HG02610 (cell line): ENCODE measurements around the gene NAXD.
"Not testable (repeated sequence)": the region's sequence is repeated elsewhere in the genome, so short reads cannot be mapped to it uniquely, and the experiment has no call there.

Experiments used
- ATAC-seq: cut with Tn5 transposase; IDR thresholded peaks from one replicate; pipeline ENCODE4 v1.9.1; 2021; ENCODE audit warnings: mild to moderate bottlenecking, moderate library complexity; ENCODE audit not compliant: unreplicated experiment

Gene NAXD

DNA sequence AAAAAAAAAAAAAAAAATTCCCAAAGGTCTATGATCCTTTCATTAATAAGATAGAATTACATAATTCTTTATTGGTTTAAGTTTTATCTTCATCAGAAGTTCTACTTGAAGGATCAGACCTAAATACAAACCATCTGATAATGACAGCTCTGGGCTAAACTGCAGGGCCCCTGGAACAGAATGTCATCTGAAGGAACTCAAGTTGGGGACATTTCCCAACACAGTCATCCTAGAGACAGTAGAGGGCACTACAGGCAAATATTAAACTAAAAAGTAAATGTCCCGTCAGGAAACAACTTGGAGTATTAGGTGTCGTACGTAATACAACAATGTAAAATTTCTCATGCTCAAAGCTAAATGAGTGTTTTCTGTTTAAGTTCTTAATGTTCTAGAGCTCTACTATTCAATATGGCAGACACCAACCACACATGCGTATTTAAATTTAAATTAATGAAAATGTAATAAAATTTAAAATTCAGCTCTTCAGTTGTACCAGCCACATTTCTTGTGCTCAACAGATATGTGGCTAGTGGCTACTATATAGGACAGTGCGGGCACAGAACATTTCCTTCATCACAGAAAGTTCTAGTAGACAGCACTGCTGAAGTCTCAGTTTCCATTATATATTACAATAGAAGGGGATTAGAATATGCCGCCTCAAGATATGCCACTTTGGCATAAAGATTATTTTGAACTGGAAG, 21.8 kb upstream of the NAXD start:
- ATAC-seq, result peak; percentile 80

DNA sequence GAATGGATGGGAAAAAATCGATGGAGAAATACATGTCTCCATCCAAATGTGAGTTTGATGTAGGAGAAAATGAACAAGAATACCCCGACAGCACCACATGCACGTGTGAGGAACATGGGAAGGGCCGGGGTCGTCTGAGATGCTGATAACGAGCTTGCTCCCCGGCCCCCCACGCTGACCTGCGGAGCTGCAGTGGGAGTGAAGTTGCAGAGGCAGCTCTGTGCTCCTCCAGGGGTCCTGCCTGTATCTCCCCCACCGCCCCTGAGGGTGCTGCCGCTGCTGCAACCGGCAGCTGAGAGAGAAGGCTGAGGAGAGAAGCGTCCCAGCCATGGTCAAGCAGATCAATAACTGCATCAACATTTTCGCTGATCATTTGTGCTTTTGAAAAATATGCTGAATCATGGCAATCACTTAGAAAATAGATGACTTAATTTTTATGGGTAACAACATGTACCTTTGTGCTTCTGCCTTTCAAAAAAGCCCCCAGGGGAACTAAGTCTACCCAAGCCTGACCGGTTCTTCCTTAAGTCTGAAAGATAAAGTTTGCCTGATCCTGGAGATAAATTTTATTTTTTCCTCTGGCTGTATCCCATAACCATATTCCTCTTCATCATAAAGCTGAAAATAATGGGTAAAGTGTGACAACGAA, 18.2 kb upstream of the NAXD start:
- no peak for ATAC-seq

DNA sequence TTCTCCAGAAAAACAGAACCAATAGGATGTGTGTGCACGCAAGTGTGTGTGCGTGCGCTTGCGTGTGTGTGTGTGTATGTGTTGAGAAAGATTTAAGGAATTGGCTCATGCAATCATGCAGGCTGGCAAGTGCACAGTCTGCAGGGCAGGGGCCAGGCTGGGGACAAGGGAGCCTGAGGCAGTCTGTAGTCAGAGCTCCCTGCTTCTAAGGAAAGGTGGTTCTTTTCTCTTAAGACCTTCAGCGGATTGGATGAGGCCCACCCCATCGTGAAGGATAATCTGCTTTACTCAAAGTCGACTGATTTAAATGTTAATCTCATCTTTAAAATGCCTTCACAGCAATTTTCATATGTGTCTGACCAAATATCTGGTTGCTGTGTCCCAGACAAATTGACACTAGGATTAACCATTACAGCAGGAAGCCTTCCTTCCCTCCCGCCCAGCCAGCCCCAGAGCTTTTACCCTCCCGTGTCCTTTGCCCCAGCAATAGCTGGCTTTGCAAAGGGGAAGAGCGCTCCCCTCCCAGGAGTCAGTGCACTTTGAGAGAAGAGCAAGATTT, 15.0 kb upstream of the NAXD start:
- no peak for ATAC-seq

DNA sequence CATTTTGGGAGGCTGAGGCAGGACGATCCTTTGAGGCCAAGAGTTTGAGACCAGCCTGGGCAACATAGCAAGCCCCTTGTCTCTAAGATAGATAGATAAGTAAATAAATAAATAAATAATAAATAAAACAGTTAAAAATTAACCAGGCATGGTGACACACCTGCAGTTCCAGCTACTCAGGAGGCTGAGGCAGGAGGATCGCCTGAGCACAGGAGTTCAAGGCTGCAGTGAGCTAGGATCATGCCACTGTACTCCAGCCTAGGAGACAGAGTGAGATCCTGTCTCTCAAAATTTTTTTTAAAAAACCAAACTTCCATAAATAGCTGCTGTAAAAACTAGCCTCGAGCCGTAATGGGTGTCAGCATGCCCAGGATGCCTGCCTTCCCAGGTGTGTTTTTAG, 14.4 kb upstream of the NAXD start:
- no peak for ATAC-seq

DNA sequence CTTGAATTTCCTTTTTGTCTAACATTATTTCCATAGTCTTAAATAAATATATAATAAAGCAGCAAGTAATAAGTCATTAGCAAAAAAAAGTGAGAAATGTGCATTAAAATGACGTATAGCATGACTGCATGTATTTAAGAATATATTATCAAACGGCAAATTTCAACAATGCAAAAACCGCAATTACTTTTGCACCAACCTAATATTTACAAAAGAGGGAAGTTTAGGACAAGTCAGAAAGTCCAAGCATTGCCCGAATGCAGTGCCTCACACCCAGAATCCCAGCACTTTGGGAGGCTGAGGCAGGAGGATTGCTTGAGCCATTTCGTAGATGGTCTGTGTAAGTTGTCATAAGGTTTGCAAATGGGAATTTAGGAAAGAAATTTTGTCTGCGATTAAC, 10.2 kb upstream of the NAXD start:
- no peak for ATAC-seq

DNA sequence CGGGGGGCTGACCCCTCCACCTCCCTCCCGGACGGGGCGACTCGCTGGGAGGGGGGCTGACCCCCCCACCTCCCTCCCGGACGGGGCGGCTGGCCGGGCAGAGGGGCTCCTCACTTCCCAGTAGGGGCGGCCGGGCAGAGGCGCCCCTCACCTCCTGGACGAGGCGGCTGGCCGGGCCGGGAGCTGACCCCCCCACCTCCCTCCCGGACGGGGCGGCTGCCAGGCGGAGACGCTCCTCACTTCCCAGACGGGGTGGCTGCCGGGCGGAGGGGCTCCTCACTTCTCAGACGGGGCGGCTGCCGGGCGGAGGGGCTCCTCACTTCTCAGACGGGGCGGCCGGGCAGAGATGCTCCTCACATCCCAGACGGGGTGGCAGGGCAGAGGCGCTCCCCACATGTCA, 9.1 kb upstream of the NAXD start:
- not testable (repeated sequence) for ATAC-seq

DNA sequence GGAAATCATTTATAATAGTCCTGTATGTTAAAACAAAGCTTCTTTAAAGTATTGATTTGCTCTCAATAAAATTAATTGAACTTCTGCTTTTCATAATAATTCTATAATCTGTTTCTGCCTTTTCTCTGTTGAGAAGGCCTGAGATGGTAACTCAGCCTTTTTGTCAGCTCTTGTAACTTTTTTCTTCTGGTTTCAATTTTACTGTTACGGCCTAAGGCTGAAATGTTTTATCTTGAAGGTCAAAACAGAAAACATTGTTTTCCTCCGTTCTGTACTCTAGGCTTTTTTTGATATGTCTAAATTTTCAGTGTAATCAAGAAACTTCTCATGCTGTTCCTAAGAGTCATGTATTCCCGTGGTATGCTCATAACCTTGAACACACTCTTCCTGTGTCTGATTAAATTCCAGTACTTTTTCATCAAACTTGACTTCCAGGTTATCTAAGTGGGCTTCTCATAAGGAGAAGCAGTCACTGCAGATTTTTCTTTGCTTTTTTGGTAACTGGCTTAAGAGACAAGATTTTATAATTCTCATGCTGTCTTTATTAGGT, 7.6 kb upstream of the NAXD start:
- ATAC-seq, result no peak

DNA sequence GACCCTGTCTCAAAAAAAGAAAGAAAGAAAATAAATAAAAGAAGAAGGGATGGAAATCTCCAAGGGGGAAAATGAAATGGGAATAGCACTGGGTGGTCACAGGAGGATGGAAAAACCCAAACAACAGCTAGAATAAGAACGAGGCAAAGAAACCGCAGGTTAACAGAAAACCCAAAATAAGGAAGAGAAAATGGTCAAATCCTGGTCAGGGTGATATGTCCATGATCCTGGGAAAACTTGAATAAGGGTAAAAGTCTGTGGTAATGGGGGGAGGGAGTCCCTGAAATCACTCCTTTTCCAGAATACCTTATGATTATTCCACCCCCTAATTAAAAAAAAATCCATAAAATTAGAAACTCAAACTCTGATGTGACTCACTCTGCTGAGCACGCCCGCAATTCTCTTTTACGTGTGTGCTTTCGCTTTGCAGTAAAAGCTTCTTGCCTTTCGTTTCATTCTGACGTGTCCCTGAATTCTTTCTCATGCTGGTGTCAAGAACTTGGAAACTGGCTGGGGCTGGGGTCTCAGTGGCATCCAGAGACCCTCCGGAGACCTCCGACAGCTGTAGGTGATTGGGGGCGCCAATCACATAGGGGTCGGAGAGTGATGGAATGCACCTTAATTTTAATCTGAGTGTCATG, 4.3 kb upstream of the NAXD start:
- ATAC-seq, result no peak

DNA sequence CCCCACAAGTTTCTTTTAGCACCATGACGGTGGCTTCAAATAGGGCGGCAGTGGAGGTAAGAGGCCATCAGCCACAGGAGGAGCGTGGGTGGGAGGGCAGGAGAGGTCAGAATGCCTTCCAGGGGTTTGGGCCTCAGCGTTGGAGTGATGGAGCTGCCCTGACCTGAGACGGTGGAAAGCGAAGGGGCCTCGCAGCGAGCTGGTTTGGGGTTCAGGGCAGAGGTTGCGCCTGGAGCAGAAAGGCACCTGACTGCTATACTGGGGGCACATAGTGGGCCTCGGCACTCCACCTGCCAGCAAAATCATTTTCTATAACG, 382 bp upstream of the NAXD start:
- no peak for ATAC-seq

DNA sequence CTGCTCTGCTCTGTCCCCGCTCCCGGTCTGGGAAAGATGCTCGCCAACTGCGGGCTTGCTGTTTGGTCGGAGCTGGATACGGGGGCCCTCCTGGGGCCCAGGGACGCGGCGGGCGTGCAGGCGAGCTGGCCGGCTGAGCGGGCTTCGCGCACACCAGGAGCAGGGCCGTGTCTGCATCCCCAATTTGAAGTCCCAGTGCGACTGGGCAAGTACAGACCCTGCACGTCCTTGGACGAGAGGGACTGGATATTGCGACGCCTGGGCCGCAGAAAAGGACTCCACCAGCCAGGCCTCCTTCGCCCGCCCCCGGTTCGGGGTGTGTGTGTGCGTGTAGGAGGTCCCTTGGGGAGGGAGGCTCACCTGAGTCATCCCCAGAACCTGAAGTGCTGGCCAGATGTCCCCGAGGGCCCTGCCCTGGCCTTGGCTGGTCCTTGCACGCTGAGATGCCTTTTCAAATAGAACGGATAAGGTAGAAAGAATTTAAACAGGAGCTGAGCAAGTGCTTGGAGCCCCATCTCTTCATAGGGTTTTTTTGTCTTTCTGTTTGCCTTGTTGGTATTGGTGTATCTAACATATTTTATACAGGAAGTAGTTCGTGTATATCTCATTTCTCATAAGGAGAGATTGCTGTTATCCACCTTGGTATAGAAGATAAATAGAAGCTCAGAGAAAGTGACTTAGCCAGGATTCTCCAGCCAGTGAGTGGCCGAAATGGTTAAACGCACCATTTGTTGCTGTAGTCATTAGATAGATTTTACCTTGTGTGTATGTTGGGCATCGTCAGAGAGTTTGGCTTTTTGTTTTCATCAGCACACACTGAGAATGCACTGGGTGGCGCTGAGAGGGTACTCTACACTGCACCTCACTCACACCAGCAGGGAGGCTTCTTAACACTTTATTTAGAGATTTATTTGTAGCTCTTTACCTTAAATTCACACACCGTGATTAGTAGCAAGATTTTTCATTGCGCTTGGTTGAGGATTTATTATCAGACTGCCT, 1.1 kb downstream of the NAXD start:
- ATAC-seq, result peak; percentile 60

DNA sequence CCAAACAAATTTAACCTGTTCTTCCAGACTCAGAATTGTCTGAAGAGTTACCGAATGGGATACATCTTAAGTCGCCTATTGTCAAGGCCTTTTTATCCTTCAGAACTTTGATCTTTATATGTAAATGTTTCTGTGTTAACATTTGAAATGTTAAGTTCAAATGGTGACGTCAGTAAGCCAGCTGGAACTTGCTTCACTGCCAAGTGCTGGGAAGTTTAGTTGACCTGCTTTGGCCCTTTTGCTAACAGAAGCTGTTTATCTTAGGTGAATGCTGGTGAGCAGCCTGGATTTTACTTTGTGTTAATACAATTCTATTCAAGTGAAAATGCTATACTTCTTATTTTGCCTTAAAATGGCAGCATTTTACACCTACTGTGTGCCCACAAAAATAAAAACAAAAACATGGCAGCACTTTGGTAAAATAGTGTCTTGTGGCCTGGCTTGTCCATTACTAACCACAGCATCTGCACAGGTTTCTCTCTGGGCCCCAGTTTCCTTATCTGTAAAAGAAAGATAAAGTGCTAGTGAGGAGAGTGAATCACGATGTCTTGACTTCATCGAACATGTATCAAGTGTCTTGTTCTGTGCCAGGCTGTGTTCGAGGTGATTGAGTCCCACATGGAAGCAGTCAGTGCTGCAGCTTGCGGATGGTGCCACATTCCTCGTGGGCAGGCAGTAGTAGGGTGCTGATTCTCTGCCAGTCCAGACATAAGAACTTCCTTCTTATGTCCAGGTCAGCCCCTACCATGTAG, 2.2 kb downstream of the NAXD start:
- no peak for ATAC-seq

DNA sequence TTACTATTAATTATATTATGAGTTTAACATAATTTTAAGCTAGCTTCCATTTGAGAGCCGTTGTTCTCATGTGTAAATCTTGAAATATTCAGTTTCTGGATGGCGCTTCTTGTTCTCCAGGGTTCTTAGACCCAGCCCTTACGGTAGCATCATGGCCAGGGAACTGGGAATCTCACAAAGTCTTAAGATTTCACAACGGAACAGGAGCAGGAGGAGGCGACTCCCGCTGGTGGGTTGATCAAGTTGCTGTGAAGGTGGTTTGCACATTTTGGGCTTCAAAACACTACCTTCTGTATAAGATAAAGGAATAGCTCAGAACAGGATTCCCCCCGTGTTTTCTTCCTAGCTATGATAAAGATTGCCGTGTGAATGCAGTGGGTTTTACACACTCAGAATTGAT, 2.8 kb downstream of the NAXD start:
- no peak for ATAC-seq

DNA sequence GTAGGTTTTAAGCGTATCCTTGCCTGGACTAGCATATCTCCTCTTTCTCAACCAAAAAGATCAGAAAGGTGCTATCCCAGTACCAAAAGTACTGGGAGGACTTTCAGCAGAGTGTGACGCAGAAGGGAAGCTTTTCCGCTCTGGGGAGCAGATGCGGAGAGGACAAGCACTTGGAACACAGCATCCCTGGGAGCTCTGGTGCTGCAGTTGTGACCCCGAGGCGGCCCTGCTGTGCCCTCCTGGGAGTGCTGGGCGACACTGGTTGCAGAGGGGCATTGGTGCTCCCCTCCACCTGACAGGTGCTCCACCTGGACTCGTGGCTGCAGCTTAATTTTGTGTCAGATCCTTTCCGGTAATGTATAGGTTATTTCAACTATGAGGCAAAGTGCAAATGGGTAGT, 3.4 kb downstream of the NAXD start:
- ATAC-seq, result no peak

DNA sequence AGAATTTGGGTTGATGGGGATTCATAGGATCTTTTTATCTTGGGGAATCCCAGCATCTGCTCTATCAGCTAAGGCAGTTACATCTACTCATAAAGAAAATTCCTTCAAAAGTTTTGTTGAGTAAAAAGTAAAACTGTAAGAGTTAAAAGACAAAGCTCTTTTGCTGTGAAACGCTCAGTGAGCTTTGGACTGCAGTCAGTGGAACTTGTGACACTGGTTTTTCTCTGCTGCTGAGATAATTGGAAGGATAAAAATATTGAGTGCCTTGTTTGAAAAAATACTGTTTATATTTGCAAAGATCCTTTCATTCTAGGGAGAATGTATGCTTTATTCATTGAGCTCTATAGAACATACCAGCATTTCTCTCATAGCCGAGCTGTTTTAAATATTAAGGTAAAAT, 5.3 kb downstream of the NAXD start:
- ATAC-seq, result no peak

DNA sequence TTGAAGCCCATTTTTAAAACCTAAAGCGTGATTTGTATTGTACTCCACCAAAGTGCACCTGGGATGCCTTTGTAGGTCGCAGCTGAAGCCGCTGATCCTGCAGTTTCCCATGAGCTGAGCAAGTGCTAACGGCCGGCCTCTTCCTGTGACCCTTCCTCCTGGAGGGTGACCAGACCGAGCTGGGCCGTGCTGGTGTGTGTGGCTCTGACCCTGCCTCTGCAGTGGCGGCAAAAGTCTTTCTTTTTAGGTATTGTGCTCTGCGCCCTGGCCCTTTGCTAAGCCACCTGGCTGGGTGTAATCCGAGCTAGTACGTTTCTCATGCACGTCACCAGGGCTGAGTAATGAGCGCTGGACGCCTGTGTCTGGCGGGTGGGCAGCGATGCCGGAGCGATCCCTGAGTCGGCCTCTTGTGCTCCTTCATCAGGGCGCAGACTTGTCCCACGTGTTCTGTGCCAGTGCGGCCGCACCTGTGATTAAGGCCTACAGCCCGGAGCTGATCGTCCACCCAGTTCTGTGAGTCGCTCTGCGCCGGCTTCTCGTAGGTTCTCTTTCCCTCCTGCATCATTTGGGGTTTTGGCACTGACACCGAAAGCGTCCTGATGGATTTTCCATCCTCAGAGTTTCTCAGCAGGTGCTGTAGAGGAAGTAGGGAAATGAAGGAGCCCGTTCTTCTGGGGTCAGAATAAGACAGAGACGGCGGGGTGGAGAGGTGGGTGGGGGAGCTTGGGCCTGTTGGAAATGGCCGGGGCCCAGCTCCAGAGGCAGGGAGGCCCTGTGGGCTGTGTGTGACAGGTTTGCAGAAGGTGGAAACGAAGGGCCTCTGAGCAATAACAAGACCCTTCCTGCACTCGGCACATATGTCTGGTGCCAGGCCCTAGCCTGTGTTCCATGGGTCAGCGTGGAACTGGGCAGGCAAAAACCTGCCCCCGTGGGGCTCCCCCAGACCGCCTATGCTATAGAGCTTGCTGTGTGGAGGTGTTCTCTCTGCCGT, 9.7 kb downstream of the NAXD start:
- ATAC-seq, result no peak

DNA sequence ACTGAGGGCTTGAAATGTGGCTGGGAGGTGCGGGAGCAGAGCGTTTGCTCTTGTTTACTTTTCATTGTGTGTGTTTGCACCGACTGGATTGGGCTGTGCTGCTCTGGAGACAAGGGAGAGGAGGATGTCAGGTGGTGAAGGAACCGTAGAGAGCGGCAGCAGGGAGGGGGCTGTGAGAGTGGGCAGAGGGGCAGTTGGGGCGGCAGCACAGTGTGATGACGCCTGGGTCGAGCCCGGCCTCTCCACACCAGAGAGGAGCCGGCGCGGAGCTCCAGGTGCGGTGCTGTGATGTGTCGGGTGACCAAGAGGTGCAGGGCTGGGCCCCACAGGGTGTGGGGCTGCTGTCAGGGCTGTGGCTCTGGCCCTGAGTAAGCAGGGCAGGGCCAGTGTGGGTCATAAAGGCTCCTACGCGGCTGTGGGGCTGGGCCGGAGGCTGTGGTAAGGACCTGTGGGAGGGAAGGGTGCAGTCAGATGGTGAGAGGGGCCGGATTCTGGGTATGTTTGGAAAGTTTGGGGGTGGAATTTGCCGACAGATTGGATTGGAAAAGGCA, 10.5 kb downstream of the NAXD start:
- no peak for ATAC-seq

DNA sequence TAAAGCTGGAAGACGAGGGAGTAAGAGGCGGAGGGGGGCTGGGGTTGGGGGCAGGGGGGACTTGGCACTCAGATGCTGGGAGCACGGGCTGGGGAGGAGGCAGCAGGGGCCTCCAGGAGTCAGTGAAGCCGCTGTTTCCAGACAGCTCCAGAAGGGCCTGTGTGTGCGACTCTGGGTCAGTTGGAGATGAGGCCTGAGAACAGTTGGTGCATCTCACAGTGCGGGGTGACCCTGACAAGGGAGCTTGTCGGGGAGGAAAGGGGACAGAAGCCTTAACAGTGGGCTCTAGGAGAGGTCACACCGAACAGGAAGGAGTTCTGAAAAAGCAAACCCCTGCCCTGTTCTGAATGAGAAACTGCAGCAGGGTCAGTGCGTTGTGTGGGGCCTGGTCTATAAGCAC, 11.2 kb downstream of the NAXD start:
- no peak for ATAC-seq

DNA sequence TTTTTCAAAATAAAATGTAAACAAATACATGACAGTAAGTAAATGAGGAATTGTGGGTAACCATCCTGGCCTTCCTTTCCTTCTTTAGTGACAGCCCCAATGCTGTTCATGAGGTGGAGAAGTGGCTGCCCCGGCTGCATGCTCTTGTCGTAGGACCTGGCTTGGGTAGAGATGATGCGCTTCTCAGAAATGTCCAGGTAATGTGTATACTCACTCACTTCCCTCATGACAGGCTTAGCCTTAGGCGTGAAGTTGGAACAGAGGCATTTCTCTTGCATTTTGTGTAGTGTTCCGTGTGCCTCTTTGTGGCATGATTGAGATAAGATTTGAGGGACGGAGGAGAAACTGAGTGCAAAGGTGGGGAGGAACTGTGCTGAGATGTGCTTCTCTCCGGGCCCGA, 12.0 kb downstream of the NAXD start:
- no peak for ATAC-seq
